VCaP (cell line): ENCODE measurements around the gene ABAT.

Source experiments
- H3K27ac ChIP-seq: fragments of 450-650 bp; 2 replicates; pipeline ENCODE4 v1.5.1; 2017
- CTCF ChIP-seq: fragments of 450-650 bp; conservative IDR thresholded peaks from 2 replicates; pipeline ENCODE4 v1.5.1; 2017; ENCODE audit warnings: mild to moderate bottlenecking, moderate library complexity

ABAT gene

GRCh38 chr16:8686031-8686621, 11.7 kb downstream of the ABAT start:
- peak overlapping the region; percentile 64 for H3K27ac ChIP-seq
- no peak for TF ChIP-seq CTCF

- H3K27ac ChIP-seq: no peak overlapping the region
- TF ChIP-seq CTCF: no peak
Measured at GRCh38 chr16:8686879-8687278, 12.5 kb downstream of the ABAT start.

GRCh38 chr16:8689686-8690085, 15.3 kb downstream of the ABAT start:
- no peak for TF ChIP-seq CTCF
- H3K27ac ChIP-seq: no peak overlapping the region

- no peak overlapping the region for H3K27ac ChIP-seq
- TF ChIP-seq CTCF: no peak
Measured at GRCh38 chr16:8691728-8692127, 17.3 kb downstream of the ABAT start.

GRCh38 chr16:8694795-8695728, 20.6 kb downstream of the ABAT start:
- TF ChIP-seq CTCF: no peak

GRCh38 chr16:8696880-8697279, 22.5 kb downstream of the ABAT start:
- no peak overlapping the region for H3K27ac ChIP-seq
- no peak for TF ChIP-seq CTCF

More at GRCh38 chr16:8694795-8695728, 20.6 kb downstream of the ABAT start:
- H3K27ac ChIP-seq: no peak overlapping the region

GRCh38 chr16:8697965-8698364, 23.5 kb downstream of the ABAT start:
- no peak overlapping the region for H3K27ac ChIP-seq
- TF ChIP-seq CTCF: no peak
